Mesothelial cell of epicardium (in vitro differentiated cells): Measurements from ENCODE around the gene STARD13. TPM values are rescaled to one million over a fixed set of nuclear protein-coding genes. Genes with fewer than 3 reads are reported as not detected.

Experiments used
- DNase-seq, 2 experiments: peaks; one replicate each; pipeline ENCODE4 v3.0.0; 2021; ENCODE audit warnings: low spot score in 2 of 2; ENCODE audit not compliant: unreplicated experiment in 2 of 2
- H3K27ac Mint-ChIP-seq: 2 replicates; pipeline ENCODE4 v1.8.0; 2021; ENCODE audit warnings: mixed read lengths
- H3K27me3 Mint-ChIP-seq: 2 replicates; pipeline ENCODE4 v1.8.0; 2021; ENCODE audit warnings: low read depth, mixed read lengths
- H3K36me3 Mint-ChIP-seq: 2 replicates; pipeline ENCODE4 v1.8.0; 2021; ENCODE audit warnings: mixed read lengths
- H3K4me1 Mint-ChIP-seq: 2 replicates; pipeline ENCODE4 v1.8.0; 2021; ENCODE audit warnings: mixed read lengths
- H3K4me3 Mint-ChIP-seq: 2 replicates; pipeline ENCODE4 v1.8.0; 2021; ENCODE audit warnings: mild to moderate bottlenecking, moderate library complexity, mixed read lengths
- H3K9me3 Mint-ChIP-seq: 2 replicates; pipeline ENCODE4 v1.8.0; 2021; ENCODE audit warnings: mixed read lengths
- total RNA-seq: library from RNA; stranded (reverse); gene quantifications from 3 replicates; pipeline ENCODE4 v1.2.1, GENCODE V29; 2021
- TF ChIP-seq, protein P1 (sequence below): fragments of 200-600 bp; sonication (generic); IDR thresholded peaks from one replicate; pipeline ENCODE4 v1.5.0; 2021; ENCODE audit warnings: antibody characterized with exemption; ENCODE audit not compliant: unreplicated experiment

The STARD13 gene
- total RNA-seq, 1 donor from 2014 or later: 23.0 TPM

DNA sequence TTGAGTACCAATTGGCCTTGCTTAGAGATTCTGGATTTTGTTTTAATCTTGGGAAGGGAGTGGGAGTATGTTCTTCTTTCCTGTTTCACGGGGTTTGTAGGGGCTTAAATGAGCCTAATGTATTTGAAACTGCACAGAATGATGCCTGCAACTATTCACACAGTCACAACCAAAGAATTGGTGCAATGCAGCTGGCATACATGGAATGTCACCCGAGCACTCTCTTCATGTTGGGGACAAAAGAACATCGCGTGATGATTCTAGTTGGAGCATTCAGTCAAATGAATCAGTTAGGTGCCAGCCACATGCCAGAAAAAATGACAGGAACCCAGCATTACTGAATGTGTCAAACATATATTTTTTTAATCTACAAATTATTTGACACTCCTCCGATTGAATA lies 22.1 kb downstream of the STARD13 start:
- peaks cover 47% of the 10 kb centered on the region for H3K4me1 Mint-ChIP-seq

DNA sequence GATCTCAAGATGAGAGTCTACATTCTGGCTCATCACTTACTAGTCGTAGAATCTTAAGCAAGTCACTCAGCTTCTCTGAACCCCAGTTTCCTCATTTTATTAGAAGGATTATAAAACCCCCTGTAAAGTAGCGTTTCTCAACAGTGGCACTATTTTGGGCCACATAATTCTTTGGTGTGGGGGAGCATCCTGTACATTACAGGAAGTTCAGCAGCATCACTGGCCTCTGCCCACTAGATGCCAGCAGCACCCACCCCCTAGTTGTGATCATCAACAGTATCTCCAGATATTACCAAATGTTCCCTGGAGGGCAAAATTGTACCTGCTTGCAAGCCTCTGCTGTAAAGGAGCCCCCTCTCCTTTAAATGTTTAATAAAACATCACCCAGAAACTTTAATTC lies 22.6 kb downstream of the STARD13 start:
- Mint-ChIP-seq H3K4me1 (peaks cover 47% of the 10 kb centered on the region), H3K9me3 (no peaks in the 10 kb centered on the region), H3K4me3 (no peak overlapping the region), H3K36me3 (peaks cover 2% of the 10 kb centered on the region), H3K27me3 (no peaks in the 10 kb centered on the region), H3K27ac (peak overlapping the region; percentile 50)
- DNase-seq: no peak
- TF ChIP-seq, protein P1, sequence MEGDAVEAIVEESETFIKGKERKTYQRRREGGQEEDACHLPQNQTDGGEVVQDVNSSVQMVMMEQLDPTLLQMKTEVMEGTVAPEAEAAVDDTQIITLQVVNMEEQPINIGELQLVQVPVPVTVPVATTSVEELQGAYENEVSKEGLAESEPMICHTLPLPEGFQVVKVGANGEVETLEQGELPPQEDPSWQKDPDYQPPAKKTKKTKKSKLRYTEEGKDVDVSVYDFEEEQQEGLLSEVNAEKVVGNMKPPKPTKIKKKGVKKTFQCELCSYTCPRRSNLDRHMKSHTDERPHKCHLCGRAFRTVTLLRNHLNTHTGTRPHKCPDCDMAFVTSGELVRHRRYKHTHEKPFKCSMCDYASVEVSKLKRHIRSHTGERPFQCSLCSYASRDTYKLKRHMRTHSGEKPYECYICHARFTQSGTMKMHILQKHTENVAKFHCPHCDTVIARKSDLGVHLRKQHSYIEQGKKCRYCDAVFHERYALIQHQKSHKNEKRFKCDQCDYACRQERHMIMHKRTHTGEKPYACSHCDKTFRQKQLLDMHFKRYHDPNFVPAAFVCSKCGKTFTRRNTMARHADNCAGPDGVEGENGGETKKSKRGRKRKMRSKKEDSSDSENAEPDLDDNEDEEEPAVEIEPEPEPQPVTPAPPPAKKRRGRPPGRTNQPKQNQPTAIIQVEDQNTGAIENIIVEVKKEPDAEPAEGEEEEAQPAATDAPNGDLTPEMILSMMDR: no peak

More for the DNA sequence above, 22.1 kb downstream of the STARD13 start:
- no peak for DNase-seq
- peaks cover 2% of the 10 kb centered on the region for H3K36me3 Mint-ChIP-seq
- H3K4me3 Mint-ChIP-seq: no peak overlapping the region
- no peak overlapping the region for H3K27ac Mint-ChIP-seq
- TF ChIP-seq, protein P1: no peak
- no peaks in the 10 kb centered on the region for H3K9me3 Mint-ChIP-seq
- H3K27me3 Mint-ChIP-seq: no peaks in the 10 kb centered on the region

DNA sequence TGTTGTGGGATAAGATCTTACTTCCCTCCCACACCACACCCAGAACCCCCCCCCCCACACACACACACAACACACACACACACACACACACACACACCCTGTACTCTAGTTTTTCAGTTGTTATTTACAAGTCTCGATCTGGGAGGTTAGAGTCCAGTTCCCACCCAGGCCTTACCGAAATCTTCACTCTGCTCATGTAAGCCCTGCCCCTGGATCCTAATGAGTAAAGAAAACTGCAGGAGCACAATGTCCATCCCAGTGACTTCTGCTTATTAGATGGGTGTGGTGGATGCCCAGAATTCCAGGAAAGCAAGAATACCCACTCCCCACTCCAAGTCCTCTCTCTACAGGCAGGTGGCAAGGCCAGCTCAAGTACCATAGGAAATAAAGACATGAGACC lies 23.0 kb downstream of the STARD13 start:
- TF ChIP-seq, protein P1: no peak
- Mint-ChIP-seq H3K27ac (peak overlapping the region; percentile 50), H3K9me3 (no peaks in the 10 kb centered on the region), H3K27me3 (no peaks in the 10 kb centered on the region), H3K4me1 (peaks cover 45% of the 10 kb centered on the region), H3K36me3 (peaks cover 2% of the 10 kb centered on the region), H3K4me3 (no peak overlapping the region)
- DNase-seq: no peak

DNA sequence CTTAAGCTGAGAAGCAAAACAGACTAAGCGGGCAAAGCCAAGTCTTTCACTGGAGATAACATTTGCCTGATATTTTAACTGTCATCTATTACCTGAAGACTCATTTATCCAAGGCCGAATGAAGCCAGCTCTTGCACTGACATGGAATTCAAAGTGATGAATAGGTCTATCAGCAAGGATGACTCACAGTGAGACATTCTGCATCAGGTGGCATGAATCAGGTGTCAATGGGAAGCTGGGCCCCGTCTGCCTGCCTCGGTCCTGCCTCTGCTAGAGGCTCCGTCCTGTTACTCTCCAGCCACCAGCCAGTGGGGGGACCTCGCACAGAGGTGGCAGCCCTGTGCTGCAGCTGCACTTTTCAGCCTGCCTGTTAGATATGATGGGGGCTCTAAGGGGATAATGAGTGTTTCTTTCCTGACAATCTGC lies 23.5 kb downstream of the STARD13 start:
- H3K4me3 Mint-ChIP-seq: no peak overlapping the region
- H3K36me3 Mint-ChIP-seq: peaks cover 2% of the 10 kb centered on the region
- TF ChIP-seq, protein P1: no peak
- H3K27me3 Mint-ChIP-seq: no peaks in the 10 kb centered on the region
- DNase-seq: no peak
- no peak overlapping the region for H3K27ac Mint-ChIP-seq
- H3K9me3 Mint-ChIP-seq: no peaks in the 10 kb centered on the region
- peaks cover 42% of the 10 kb centered on the region for H3K4me1 Mint-ChIP-seq

DNA sequence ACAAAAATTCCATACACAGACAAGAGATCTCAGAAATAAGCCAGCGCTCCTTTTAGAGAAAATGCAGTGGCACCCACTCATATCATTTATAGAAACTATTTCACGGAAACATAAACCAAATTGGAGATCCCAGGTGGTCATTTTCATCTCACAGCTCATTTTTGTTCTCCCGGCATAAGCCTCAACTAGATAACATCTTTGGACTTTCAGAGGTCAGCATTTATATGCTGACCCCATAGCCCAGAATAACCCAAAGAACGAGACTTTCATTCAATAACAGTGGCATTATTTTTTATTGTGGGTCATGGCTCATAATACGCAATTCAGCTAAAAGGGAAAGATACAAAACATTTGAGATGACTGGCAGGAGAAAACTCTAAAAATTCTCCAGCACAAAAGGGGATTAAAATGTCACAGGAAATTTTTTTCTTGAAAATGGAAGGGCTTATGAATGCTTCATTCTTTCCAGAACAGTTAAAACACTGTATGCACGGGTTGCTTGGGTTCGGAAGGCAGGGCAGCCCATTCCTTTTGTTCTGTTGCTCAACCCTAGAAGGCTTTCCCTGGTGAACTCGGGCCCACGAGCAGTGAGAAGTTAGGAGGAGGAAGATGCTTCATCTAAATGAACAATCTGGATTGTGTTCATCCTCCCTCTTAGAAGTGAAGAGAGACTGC lies 24.0 kb downstream of the STARD13 start:
- Mint-ChIP-seq H3K36me3 (peaks cover 2% of the 10 kb centered on the region), H3K9me3 (no peaks in the 10 kb centered on the region), H3K4me3 (no peak overlapping the region), H3K4me1 (peaks cover 40% of the 10 kb centered on the region), H3K27me3 (no peaks in the 10 kb centered on the region), H3K27ac (peak overlapping the region; percentile 27)
- DNase-seq: no peak
- TF ChIP-seq, protein P1: no peak
